NCI-H2171 (cell line): ENCODE measurements around the gene ITIH4.

Experiments used
- DNase-seq: peaks from one replicate; lab custom pipeline; 2025; lab: John Stamatoyannopoulos, UW

ITIH4 gene

GRCh38 chr3:52848617-52849016, 18.1 kb upstream of the ITIH4 start:
- no peak for DNase-seq

DNA sequence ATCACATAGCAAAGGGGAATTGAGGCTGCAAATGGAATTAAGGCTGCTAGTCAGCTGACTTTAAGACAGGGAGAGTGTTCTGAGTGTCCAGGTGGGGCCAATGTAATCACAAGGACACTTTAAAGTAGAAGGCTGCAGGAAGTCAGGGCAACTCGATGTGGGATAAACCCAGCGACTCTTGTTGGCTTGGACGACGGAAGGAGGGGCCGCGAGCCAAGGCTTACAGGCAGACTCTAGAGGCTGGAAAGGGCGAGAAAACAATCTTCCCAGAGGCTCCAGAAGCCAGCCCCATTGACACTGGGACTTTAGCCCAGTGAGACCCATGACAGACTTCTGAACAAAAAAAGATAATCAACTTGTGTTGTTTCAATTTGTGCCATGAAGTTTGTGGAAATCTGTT, 17.3 kb upstream of the ITIH4 start:
- no peak for DNase-seq

DNA sequence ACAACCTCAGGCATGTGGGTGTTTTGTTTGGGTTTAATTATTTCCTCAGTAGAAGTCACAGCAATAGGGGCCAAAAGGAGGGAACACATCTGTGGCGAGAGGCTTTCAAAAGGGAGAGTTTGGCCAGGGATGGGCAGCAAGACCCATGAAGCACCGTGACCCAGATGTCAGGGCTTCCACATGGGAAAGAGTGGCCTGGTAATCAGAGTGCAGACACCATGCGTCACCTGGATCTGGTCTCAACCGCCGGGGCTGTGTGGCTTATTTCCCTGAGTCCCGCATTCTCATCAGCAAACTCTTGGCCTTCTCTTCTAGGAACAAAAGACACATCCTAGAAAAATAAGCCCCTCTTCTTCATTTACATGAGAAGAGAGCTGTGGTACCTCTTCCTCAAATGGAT, 16.8 kb upstream of the ITIH4 start:
- no peak for DNase-seq

DNA sequence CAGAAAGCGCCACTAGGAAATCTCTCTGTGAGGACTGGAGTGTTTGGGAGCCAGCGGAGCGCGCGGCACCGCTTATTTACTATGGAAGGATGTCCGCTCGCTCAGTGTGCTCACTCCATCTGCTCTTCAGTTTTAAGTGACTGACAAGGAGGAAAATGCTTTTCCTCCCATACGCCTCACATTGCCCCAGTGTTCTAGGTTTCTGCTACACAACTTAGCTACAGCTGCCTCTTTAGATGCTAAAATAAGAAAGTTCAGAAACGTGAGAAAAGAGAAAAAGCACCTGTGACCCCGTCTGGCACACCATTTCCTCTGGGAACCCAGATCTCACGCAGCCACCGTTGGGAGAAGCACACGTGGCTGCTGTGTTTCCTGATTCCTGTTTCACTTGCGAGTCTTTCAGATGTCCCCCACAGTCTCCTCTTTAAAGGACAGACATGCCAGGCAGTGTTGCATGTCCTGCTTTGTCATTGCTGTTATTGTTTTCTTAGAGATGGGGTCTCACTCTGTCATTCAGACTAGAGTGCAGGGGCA, 16.0 kb upstream of the ITIH4 start:
- DNase-seq: no peak

- no peak for DNase-seq
Observed at GRCh38 chr3:52845691-52846431, 15.4 kb upstream of the ITIH4 start.

- DNase-seq: no peak
Observed at GRCh38 chr3:52845157-52845556, 14.7 kb upstream of the ITIH4 start.

- DNase-seq: no peak
Observed at GRCh38 chr3:52844290-52844975, 14.0 kb upstream of the ITIH4 start.

DNA sequence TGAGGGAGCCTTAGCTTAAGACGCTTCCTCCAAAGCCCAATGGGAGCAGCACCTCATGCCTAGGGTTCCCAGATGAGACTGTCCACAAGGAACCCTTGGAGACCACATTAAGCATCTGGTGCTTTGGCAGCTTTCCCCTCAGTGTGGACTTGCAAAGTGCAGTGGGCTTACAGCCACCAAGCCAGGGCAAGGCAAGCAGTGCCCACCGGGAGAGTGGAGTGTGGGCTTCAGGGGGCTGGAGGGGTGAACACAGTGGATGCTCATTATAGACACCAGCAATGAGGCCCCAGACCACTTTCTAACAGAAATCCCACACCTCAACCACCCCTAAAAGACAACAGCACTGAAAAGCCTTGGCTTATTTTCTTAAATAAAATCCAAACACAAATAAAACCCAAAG, 13.4 kb upstream of the ITIH4 start:
- no peak for DNase-seq

GRCh38 chr3:52843108-52843865, 12.8 kb upstream of the ITIH4 start:
- no peak for DNase-seq

- DNase-seq: no peak
Observed at GRCh38 chr3:52842424-52842823, 12.0 kb upstream of the ITIH4 start.

DNA sequence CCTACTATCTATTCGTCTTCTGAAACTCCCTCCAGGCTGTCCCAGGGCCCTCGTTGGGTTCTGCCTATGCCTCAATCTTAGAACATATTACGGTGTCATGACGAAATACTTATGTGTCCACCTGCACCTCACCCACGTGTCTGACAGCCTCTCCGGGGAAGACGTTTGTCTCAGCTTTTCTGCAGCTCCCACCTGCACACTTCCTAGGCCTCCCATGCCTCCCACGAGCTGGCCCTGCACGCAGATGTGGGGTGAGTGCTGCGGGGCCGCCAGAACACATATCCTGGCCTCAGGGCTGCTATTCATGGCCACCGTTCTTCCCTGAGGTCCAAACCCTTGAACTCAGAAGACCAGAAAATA, 11.5 kb upstream of the ITIH4 start:
- no peak for DNase-seq

DNA sequence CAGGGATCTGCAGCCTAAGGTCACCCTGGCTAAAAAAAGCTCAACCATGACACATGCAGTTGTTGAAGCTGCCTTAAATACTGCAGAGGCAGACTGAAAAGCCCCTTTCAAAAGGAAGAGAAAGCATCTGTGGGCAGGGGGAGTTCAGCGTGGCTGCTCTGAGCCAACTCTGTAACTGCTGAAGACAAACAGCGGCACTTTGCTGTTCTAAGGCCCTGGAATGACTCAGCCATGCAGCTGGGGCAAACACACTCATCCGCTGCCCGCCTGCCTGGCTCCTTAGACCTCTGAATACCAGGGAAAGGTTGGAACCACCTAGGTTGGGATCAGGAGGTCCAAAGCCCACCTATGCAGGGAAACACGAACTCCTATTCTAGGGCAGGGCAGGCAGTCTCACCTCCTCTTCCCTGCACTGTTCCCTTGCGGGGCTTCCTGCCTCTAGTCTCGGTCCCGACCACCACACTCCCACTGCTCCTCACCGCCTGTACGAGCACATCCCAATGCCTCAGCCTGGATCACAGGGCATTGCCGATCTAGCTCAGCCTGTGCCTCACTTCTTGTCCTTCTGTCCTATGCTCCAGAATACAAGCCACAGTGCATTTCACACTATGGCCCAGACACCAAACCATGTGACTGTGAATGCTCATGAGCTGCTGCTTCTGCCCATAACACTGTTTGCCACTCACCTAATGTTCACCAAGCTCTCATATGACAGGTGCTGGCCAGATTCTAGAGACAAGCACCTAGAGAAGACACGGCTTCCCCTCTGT, 10.9 kb upstream of the ITIH4 start:
- no peak for DNase-seq

- DNase-seq: no peak
Observed at GRCh38 chr3:52839892-52840545, 9.5 kb upstream of the ITIH4 start.

DNA sequence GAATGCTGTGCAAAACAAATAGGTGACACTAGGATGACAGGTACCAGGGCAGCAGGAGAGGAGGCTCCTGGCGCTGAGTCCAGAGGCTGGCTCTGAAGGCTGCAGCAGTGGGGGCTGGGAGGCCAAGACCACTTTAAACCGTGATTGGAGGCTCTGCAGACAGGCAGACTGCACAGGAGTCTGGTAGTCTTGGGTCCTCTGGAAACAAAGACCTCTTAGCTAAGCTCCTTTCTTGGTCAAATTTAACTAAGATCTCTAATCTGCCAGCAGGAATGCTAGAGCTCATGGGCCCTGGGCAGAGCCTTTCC, 8.8 kb upstream of the ITIH4 start:
- DNase-seq: no peak

DNA sequence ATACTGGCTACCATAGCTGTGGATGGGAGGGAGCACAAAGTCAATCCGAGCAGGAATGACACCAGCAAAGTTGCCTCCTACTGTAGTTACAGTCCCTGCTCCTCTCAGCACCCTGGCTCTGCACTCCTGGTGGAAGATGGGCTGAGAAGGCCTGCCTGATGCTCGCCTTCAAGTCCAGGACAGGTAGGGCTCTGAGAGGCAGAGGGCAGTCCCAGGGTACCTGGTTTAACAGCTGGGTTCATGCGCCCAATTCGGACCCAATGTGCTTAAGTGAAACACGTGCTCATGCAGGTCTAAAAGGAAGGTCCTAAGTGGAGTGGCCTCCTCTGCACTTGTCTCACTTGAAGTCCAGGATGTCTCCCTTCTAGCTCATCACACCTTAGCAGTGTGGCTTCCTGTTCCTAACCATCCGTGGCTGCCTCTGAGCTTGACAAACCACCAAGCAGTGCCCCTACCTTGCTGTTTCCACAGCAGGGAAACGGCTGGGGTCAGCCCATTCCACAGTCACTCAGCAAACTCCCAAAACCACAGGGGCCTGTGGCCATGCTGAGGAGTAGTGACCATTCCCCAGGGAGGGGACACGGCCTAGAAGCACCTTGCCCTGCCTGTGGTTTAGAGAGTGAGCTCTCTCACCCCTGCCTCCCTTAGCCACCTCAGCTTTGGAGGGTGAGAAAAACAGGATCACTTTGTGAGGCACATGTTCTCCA, 8.2 kb upstream of the ITIH4 start:
- no peak for DNase-seq

GRCh38 chr3:52836986-52837385, 6.5 kb upstream of the ITIH4 start:
- DNase-seq: no peak

GRCh38 chr3:52836471-52836845, 6.0 kb upstream of the ITIH4 start:
- no peak for DNase-seq

DNA sequence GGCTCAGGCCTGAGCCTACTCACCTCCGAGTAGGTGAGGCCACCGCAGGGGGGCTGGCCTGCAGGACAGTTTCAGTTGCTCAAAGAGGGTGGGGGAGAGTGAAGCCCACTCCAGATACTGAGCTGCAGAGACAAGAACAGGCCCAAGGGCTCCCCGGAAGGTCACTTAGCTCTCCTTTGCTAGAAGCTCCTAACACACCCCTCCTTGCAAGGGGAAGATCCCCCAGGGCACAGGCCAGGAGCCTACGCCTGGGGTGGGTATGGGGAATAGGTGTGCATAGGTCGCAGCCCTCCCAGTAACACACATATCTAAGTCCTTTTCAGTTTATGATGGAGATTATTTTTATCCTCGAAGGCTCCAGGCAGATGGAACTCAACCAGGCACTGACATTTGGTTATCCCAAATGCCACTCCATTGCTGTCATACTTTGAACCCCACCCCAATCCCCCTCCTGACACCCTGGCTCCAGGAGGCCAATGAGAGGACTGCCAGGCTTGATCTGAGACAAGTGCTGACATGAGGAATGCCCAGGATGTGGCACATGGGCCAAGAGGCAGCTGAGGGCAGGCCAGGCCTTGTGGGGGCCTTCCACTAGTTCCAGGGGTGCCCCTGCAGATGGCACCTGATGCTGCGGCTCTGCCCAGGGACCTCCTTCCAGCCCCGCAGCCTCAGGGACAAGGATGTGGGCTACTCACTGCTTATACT, 5.4 kb upstream of the ITIH4 start:
- DNase-seq: no peak

DNA sequence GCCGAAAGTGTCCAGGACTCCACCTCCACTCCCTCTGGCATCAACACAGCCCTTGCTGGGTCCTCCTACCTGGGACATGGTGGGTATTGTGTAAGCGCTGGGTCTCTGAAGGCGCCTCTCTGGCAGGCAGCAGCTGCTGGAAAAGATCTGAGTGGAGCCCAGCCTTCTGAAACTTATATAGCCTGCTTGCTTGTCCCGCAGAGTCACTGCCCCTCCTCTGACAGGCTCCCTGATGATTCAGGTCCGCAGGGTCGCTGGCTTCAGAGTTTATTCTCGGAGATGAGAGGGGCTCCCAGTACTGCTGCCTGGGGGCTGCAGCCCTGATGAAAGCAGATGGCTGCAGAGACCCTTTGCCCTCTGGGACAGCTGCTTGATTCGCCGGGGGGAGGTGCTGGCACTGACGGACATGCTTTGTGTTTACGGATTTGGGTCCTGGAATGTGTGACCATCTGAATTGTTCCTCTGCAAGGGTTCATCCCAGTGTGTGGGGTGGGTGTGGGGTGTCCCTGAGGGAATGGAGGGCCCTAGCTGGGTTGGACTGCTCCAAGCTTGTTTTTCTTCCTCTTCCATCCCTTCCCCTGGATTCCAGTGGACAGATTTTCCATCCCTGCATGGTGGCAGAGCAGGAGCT, 4.5 kb upstream of the ITIH4 start, which contains the start of gene MUSTN1:
TSS of gene MUSTN1 (minus strand) at position 149 of the 631 bp plus-strand sequence. CDS start at position 78, 71 bp downstream.
- DNase-seq: no peak

GRCh38 chr3:52833202-52833601, 2.7 kb upstream of the ITIH4 start:
- DNase-seq: no peak
